GM19351 (cell line): ENCODE results near the gene FSD1L.
"Not testable (repeated sequence)": the region's sequence is repeated elsewhere in the genome, so short reads cannot be mapped to it uniquely, and the experiment has no call there.

Source experiments
- ATAC-seq: cut with Tn5 transposase; IDR thresholded peaks from one replicate; pipeline ENCODE4 v1.9.1; 2021; ENCODE audit warnings: mild to moderate bottlenecking, moderate library complexity; ENCODE audit not compliant: unreplicated experiment

Gene FSD1L

GRCh38 chr9:105541838-105542237 lies 94.0 kb downstream of the FSD1L start:
- peak; percentile 98 for ATAC-seq

GRCh38 chr9:105554042-105554441 lies 106.2 kb downstream of the FSD1L start:
- ATAC-seq = no peak

- peak; percentile 94 for ATAC-seq
Observed at GRCh38 chr9:105557804-105558610, 110.2 kb downstream of the FSD1L start, which contains the start of gene FKTN. FKTN (plus strand) TSS chr9:105558131; CDS start chr9:105575033, 16,902 bp downstream.

- no peak for ATAC-seq
Observed at GRCh38 chr9:105572455-105572854, 124.6 kb downstream of the FSD1L start.

GRCh38 chr9:105579952-105580351 lies 132.1 kb downstream of the FSD1L start:
- ATAC-seq = not testable (repeated sequence)

- ATAC-seq = not testable (repeated sequence)
Observed at GRCh38 chr9:105581550-105581949, 133.7 kb downstream of the FSD1L start.

- no peak for ATAC-seq
Observed at GRCh38 chr9:105593145-105593544, 145.3 kb downstream of the FSD1L start.
